Measurements from ENCODE around the gene ARMC2.

ARMC2 gene

GRCh38 chr6:108948181-108948661 is 100.0 kb downstream of the ARMC2 start:
- Histone ChIP-seq H3K36me3 (ENCODE audit: insufficient read depth, low read length) (no peaks in the 10 kb centered on the region), H3K79me2 (ENCODE audit: control insufficient read depth, insufficient read depth, low read length, unreplicated experiment) (no peaks in the 10 kb centered on the region), H3K4me1 (ENCODE audit: control insufficient read depth, insufficient read depth, low read length, unreplicated experiment) (peaks cover 46% of the 10 kb centered on the region), H3K4me3 (ENCODE audit: low read depth, low read length) (no peak overlapping the region), H3K27ac (ENCODE audit: low read depth, low read length) (peak overlapping the region; percentile 23; the same call in 1 of the 2 replicates), H2AFZ (ENCODE audit: low read length, unreplicated experiment) (no peak overlapping the region), H3K27me3 (ENCODE audit: insufficient read depth, low read length) (no peaks in the 10 kb centered on the region)

DNA sequence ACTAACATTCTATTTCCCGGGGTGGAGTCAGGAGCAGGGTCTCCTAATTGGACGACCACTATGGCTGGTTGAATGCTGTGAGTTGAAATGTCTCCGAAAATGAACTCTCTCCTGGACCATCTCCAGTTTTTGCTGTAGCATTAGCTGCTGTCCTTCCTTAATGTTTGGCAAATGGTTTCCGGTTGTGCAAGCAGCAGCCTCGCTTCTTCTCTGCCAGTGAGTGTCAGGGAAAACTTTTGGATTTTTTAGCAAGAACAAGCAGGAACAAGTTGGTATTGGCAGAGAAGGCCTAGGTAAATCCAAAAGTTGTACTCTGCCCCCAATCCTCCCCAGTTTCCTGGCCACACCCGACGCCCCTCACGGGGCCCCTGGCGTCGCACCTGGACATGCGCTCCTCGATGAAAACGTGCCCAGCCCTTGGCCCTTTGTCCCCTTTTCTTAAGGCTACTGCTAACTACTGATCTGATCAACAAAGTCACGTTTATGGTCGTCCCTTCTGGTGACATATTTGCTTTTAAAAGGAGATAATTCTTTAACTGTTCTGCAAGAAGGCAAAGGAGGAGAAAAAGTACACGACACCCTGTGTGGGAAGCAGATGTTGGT is 103.2 kb downstream of the ARMC2 start:
- Histone ChIP-seq H3K36me3 (ENCODE audit: insufficient read depth, low read length) (no peaks in the 10 kb centered on the region), H3K4me1 (ENCODE audit: control insufficient read depth, insufficient read depth, low read length, unreplicated experiment) (peaks cover 21% of the 10 kb centered on the region), H3K79me2 (ENCODE audit: control insufficient read depth, insufficient read depth, low read length, unreplicated experiment) (no peaks in the 10 kb centered on the region), H3K27ac (ENCODE audit: low read depth, low read length) (no peak overlapping the region), H3K4me3 (ENCODE audit: low read depth, low read length) (no peak overlapping the region), H3K27me3 (ENCODE audit: insufficient read depth, low read length) (no peaks in the 10 kb centered on the region), H2AFZ (ENCODE audit: low read length, unreplicated experiment) (no peak overlapping the region)

GRCh38 chr6:108952776-108953486 is 104.7 kb downstream of the ARMC2 start:
- Histone ChIP-seq H2AFZ (ENCODE audit: low read length, unreplicated experiment) (peak overlapping the region; percentile 86), H3K36me3 (ENCODE audit: insufficient read depth, low read length) (no peaks in the 10 kb centered on the region), H3K79me2 (ENCODE audit: control insufficient read depth, insufficient read depth, low read length, unreplicated experiment) (no peaks in the 10 kb centered on the region), H3K4me1 (ENCODE audit: control insufficient read depth, insufficient read depth, low read length, unreplicated experiment) (peaks cover 11% of the 10 kb centered on the region), H3K27ac (ENCODE audit: low read depth, low read length) (no peak overlapping the region), H3K27me3 (ENCODE audit: insufficient read depth, low read length) (no peaks in the 10 kb centered on the region), H3K4me3 (ENCODE audit: low read depth, low read length) (peak overlapping the region; percentile 35; the same call in 1 of the 2 replicates)

DNA sequence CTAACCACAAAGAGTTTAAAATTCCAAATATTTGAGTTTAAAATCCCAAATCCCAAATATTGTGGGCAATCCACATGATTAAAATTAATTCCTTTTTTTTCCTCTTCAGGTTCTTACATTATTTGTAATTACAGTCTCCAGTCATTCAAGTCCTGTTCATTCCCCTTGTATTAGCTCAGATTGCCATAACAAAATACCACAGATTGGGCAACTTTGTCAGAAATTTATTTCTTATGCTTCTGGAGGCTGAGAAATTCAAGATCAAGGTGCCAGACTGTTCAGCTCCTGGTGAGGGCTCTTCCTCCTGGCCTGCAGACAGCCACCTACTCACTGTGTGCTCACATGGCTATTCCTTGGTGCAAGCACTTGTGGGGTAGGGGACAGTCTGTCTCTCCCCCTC is 105.5 kb downstream of the ARMC2 start:
- Histone ChIP-seq H3K27ac (ENCODE audit: low read depth, low read length) (no peak overlapping the region), H3K36me3 (ENCODE audit: insufficient read depth, low read length) (no peaks in the 10 kb centered on the region), H2AFZ (ENCODE audit: low read length, unreplicated experiment) (no peak overlapping the region), H3K79me2 (ENCODE audit: control insufficient read depth, insufficient read depth, low read length, unreplicated experiment) (no peaks in the 10 kb centered on the region), H3K4me3 (ENCODE audit: low read depth, low read length) (no peak overlapping the region), H3K27me3 (ENCODE audit: insufficient read depth, low read length) (no peaks in the 10 kb centered on the region), H3K4me1 (ENCODE audit: control insufficient read depth, insufficient read depth, low read length, unreplicated experiment) (peaks cover 8% of the 10 kb centered on the region)

GRCh38 chr6:108955329-108955949 is 107.2 kb downstream of the ARMC2 start:
- Histone ChIP-seq H3K27me3 (ENCODE audit: insufficient read depth, low read length) (no peaks in the 10 kb centered on the region), H3K79me2 (ENCODE audit: control insufficient read depth, insufficient read depth, low read length, unreplicated experiment) (no peaks in the 10 kb centered on the region), H2AFZ (ENCODE audit: low read length, unreplicated experiment) (no peak overlapping the region), H3K4me3 (ENCODE audit: low read depth, low read length) (no peak overlapping the region), H3K36me3 (ENCODE audit: insufficient read depth, low read length) (no peaks in the 10 kb centered on the region), H3K27ac (ENCODE audit: low read depth, low read length) (no peak overlapping the region), H3K4me1 (ENCODE audit: control insufficient read depth, insufficient read depth, low read length, unreplicated experiment) (peaks cover 11% of the 10 kb centered on the region)

- Histone ChIP-seq H3K36me3 (ENCODE audit: insufficient read depth, low read length) (no peaks in the 10 kb centered on the region), H3K4me3 (ENCODE audit: low read depth, low read length) (no peak overlapping the region), H3K79me2 (ENCODE audit: control insufficient read depth, insufficient read depth, low read length, unreplicated experiment) (no peaks in the 10 kb centered on the region), H2AFZ (ENCODE audit: low read length, unreplicated experiment) (no peak overlapping the region), H3K27ac (ENCODE audit: low read depth, low read length) (no peak overlapping the region), H3K27me3 (ENCODE audit: insufficient read depth, low read length) (no peaks in the 10 kb centered on the region), H3K4me1 (ENCODE audit: control insufficient read depth, insufficient read depth, low read length, unreplicated experiment) (peaks cover 25% of the 10 kb centered on the region)
Measured at GRCh38 chr6:108957221-108957620, 109.0 kb downstream of the ARMC2 start.

- no peaks in the 10 kb centered on the region for H3K27me3 ChIP-seq (ENCODE audit: insufficient read depth, low read length)
- H3K4me3 ChIP-seq (ENCODE audit: low read depth, low read length), result no peak overlapping the region
- no peaks in the 10 kb centered on the region for H3K79me2 ChIP-seq (ENCODE audit: control insufficient read depth, insufficient read depth, low read length, unreplicated experiment)
- H3K27ac ChIP-seq (ENCODE audit: low read depth, low read length), result no peak overlapping the region
- no peak overlapping the region for H2AFZ ChIP-seq (ENCODE audit: low read length, unreplicated experiment)
- no peaks in the 10 kb centered on the region for H3K36me3 ChIP-seq (ENCODE audit: insufficient read depth, low read length)
- peaks cover 20% of the 10 kb centered on the region for H3K4me1 ChIP-seq (ENCODE audit: control insufficient read depth, insufficient read depth, low read length, unreplicated experiment)
Measured at GRCh38 chr6:108958900-108959770, 110.9 kb downstream of the ARMC2 start.

DNA sequence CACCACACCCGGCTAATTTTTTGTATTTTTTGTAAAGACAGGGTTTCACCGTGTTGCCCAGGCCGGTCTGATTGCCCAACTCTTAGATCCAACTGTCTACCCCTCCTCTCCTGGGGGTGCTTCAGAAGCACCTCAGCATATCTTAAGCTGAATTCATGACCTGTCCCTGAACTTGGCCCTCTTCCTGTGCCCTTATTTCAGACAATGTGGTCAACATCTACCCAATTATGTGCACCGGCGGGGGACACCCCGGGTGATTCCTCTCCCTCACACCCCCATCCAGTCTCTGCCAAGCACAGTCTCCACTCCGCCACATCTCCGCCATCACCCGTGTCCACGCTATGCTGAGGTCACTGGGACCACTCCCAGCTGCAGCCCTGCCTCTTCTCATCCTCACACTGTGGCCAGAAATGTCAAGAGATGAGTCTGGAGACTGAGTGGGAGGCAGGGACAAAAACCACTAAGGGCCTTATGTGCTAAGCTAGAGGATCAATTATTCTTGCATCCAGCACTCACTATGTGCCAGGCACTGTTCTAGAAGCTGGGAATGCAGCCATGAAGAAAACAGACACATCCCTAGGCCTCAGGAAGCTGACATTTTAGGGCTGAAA is 111.9 kb downstream of the ARMC2 start:
- no peaks in the 10 kb centered on the region for H3K79me2 ChIP-seq (ENCODE audit: control insufficient read depth, insufficient read depth, low read length, unreplicated experiment)
- H2AFZ ChIP-seq (ENCODE audit: low read length, unreplicated experiment), result no peak overlapping the region
- no peaks in the 10 kb centered on the region for H3K36me3 ChIP-seq (ENCODE audit: insufficient read depth, low read length)
- H3K27me3 ChIP-seq (ENCODE audit: insufficient read depth, low read length), result no peaks in the 10 kb centered on the region
- no peak overlapping the region for H3K4me3 ChIP-seq (ENCODE audit: low read depth, low read length)
- H3K27ac ChIP-seq (ENCODE audit: low read depth, low read length), result no peak overlapping the region
- peaks cover 20% of the 10 kb centered on the region for H3K4me1 ChIP-seq (ENCODE audit: control insufficient read depth, insufficient read depth, low read length, unreplicated experiment)

DNA sequence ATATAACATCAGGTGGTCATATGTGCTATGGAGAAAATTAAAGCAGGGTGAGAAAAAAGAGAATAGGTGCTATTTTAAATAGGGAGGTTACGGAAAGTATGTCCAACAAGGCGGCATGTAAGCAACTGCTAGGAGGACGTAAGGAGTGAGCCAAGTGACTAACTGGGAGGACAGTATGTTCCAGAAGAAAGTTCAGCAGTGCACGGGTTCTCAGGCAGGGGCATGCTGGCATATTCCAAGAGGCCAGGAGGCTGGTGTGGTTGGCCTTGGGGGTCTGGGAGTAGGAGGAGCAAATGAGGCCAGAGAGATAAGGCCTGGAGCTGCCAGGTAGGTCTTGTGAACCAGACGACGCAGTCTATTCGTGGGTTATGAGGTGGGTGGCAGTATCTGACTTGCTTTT is 112.4 kb downstream of the ARMC2 start:
- Histone ChIP-seq H3K27me3 (ENCODE audit: insufficient read depth, low read length) (no peaks in the 10 kb centered on the region), H3K27ac (ENCODE audit: low read depth, low read length) (no peak overlapping the region), H3K36me3 (ENCODE audit: insufficient read depth, low read length) (no peaks in the 10 kb centered on the region), H3K4me1 (ENCODE audit: control insufficient read depth, insufficient read depth, low read length, unreplicated experiment) (peaks cover 20% of the 10 kb centered on the region), H3K4me3 (ENCODE audit: low read depth, low read length) (no peak overlapping the region), H3K79me2 (ENCODE audit: control insufficient read depth, insufficient read depth, low read length, unreplicated experiment) (no peaks in the 10 kb centered on the region), H2AFZ (ENCODE audit: low read length, unreplicated experiment) (no peak overlapping the region)

GRCh38 chr6:108961077-108961476 is 112.9 kb downstream of the ARMC2 start:
- Histone ChIP-seq H2AFZ (ENCODE audit: low read length, unreplicated experiment) (no peak overlapping the region), H3K27ac (ENCODE audit: low read depth, low read length) (peak overlapping the region; percentile 60; the same call in 1 of the 2 replicates), H3K4me3 (ENCODE audit: low read depth, low read length) (no peak overlapping the region), H3K27me3 (ENCODE audit: insufficient read depth, low read length) (no peaks in the 10 kb centered on the region), H3K36me3 (ENCODE audit: insufficient read depth, low read length) (no peaks in the 10 kb centered on the region), H3K4me1 (ENCODE audit: control insufficient read depth, insufficient read depth, low read length, unreplicated experiment) (peaks cover 20% of the 10 kb centered on the region), H3K79me2 (ENCODE audit: control insufficient read depth, insufficient read depth, low read length, unreplicated experiment) (no peaks in the 10 kb centered on the region)
